Suprapubic skin (tissue), 3 donors: ENCODE measurements around the gene SV2C.

Experiments used
- CTCF ChIP-seq, 2 donors: fragments of 200-600 bp in 1 of 2; fragments of 450-650 bp in 1 of 2; sonication (generic) in 1 of 2; IDR thresholded peaks; one replicate each; pipeline ENCODE4 v1.5.1; 2016 to 2019; ENCODE audit warnings: antibody characterized with exemption in 2 of 2, mild to moderate bottlenecking in 1 of 2, moderate library complexity in 1 of 2
- POLR2AphosphoS5 ChIP-seq, 3 donors: sonication (generic); formaldehyde crosslinking; IDR thresholded peaks; one replicate each; pipeline ENCODE4 v1.6.1; 2017; ENCODE audit warnings: antibody characterized with exemption in 3 of 3

GRCh38 chr5:76065258-76065657, 17.9 kb upstream of the SV2C start:
- TF ChIP-seq CTCF (IDR thresholded peaks at IDR 0.05) (no peak), POLR2AphosphoS5 (IDR thresholded peaks at IDR 0.05) (no peak)
